HG02571 (cell line): ENCODE measurements around the gene SLC35F3.

ENCODE experiments used
- ATAC-seq: cut with Tn5 transposase; IDR thresholded peaks from one replicate; pipeline ENCODE4 v1.9.1; 2021; ENCODE audit warnings: mild to moderate bottlenecking, moderate library complexity; ENCODE audit not compliant: unreplicated experiment

SLC35F3 gene

GRCh38 chr1:233965856-233966255 lies 61.4 kb downstream of the SLC35F3 start:
- ATAC-seq: no peak

GRCh38 chr1:233971753-233972152 lies 67.3 kb downstream of the SLC35F3 start:
- no peak for ATAC-seq

DNA sequence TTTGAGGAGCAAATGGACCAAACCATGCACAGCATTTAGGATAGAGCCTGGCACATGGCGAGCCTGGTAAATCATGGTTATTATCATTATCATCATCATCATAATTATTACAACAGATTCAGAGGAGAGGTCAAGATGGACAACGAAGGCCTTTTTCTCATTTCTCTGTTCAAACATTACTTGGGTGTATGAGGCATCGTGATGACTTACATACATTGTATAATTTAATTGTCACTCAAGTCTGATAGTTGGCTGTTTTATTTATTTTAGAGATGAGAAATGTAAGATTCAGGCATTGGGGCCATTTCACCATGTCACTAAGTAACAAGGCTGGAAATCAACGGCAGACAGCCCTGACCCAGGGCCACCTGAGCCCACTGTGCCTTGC lies 68.1 kb downstream of the SLC35F3 start:
- ATAC-seq: no peak

DNA sequence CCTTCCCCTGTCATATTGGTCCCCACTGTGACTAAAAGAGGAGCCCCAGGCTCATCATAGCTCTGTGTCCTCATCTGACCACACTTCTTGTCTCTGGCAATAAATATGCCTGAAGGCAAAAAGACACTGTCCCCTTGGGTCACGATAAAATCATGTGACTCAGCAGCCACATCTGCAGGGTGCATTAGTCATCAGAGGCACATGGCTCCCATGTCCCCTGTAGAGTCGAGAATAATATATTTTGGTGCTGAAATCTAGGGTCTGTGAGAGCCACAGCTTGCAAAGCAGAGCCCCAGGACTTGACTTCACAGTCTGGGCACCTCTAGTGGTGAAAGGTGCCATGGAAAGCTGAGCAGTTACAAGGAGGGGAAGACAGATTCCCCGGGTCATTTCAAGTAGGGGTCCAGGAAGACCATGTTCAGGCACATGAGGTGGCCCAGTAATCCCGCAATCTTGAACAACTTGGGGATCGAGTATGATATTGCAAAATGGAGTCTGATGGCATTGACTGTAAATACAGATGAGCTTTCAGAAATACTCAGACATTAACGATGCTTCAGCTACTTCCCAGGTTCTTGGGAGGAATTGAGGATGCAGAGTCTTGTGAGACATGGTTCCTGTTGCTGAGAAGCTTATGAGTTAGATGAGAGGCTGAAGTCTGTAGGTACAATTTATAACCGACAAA lies 68.6 kb downstream of the SLC35F3 start:
- ATAC-seq: no peak

- ATAC-seq: no peak
Measured at GRCh38 chr1:233975486-233975885, 71.0 kb downstream of the SLC35F3 start.

- no peak for ATAC-seq
Measured at GRCh38 chr1:233981042-233981675, 76.7 kb downstream of the SLC35F3 start.

DNA sequence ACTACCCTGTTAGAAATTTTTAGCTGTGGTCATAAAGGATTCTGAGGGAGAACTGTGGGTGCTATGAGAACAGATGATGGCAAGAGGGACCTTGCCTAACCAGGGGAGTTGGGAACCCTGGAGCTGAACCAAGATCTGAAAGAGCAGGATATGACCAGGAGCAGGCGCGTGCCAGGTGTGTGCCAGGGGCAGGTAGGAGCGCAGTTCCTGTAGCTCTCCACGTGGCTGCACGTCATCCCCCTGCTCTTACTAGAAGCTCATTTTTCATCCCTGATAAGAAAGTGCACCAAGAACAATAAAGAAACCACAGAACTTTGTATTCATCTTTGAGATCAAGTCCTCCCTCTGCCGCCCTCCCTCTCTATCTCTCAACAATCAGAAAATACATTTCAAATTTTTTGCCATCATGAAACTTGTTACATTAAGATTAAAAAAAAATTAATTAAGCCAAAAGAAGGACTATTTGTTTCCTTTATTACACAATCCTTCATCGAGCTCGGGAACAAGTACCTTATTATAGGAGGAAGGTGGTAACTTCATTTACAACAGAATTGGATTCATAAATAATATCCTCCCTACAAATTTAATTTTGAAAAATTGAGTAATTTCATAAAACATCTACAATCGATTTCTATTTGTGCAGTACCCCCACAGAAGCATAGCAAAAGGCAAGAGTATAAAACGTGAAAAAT lies 78.5 kb downstream of the SLC35F3 start:
- no peak for ATAC-seq

DNA sequence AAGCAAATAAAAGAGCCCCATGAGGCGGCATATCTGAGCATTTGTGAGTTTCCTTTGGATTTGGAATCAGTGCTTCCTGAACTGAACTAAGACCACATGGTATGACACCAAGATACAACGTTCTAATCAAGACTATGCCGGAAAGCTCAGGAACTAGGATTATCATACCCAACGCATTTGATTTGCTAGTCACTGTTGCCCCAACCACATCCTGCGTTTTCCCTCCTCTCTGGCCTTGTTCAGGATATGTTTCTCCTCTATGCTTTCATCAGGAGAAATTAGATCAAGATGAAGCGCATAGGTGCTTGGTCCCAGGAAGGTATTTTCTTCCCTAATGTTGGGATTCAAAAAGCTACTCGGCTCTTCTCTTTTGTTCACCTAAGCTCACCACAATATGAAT lies 79.3 kb downstream of the SLC35F3 start:
- no peak for ATAC-seq

DNA sequence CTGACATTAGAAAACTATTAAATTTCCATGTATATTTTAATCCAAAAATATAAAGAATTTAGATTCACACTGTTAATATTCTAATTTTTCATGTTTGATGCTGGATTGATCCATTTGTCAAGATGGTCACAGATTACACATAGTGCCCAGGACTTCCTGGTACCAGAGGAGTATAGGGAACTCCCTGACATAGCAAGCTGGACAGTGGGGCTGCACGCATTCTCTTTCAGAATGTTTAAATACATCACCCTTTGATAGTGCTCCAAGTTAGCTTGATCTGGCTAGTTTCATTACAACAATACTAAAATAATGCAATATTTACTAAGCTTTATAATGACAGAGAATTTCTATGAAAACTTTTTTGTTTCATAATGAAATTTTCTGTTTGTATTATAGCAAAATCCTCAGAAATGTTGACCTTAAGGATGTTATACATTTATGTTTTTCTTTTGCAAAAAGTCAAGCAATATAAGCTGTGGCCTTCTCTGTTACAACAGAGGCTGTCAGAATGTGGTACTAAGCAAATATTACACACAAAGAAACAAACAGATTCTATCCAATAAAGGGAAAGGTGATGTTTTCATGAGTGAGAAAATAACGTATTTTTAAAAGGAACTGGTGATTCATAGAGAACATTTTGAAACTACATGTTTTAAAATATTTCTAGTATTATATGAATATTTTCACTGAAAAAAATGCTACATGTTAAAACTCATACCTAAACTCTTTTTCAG lies 84.7 kb downstream of the SLC35F3 start:
- no peak for ATAC-seq

- no peak for ATAC-seq
Measured at GRCh38 chr1:233990486-233990885, 86.0 kb downstream of the SLC35F3 start.

- no peak for ATAC-seq
Measured at GRCh38 chr1:233993651-233994050, 89.2 kb downstream of the SLC35F3 start.

- no peak for ATAC-seq
Measured at GRCh38 chr1:233994112-233994511, 89.6 kb downstream of the SLC35F3 start.

DNA sequence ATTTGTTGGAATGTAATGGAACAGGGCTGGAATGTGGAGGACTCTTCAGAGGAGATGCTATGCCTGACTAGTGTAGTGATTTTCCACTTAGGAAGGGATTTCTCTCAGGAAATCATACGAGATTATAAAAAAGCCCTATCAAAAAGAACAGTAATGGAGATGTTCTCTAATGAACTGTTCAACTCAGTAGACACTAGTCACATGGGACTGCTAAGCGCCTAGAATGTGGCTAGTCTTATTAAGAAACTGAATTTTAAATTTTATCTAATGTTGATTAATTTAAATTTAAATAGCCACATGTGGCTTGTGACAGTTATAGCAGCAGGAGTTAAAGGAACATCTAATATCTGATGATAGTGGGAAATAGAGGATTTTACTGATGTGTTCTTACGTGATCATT lies 94.0 kb downstream of the SLC35F3 start:
- no peak for ATAC-seq

- no peak for ATAC-seq
Measured at GRCh38 chr1:233998891-233999290, 94.4 kb downstream of the SLC35F3 start.

GRCh38 chr1:234000557-234001041 lies 96.1 kb downstream of the SLC35F3 start:
- ATAC-seq: no peak

GRCh38 chr1:234001817-234002216 lies 97.3 kb downstream of the SLC35F3 start:
- ATAC-seq: no peak

DNA sequence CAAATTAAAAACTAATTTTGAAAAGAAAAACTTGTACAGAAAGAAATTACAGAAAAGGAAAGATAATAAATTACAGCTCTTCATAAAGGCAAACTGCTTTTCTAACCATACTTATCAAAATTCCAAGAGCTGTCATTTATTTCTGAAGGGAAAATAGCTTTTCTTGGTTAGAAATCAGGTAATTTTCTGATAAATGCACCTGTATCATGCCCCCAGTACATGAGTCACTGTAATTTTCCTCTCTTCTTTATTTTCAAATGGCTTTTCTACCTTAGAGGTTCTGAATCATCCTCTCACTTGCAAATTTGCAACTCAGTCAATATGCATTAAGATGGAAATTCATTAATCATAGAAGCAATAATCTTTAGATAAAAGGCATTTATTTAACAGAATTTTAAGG lies 100.1 kb downstream of the SLC35F3 start:
- no peak for ATAC-seq

GRCh38 chr1:234007684-234008083 lies 103.2 kb downstream of the SLC35F3 start:
- no peak for ATAC-seq

GRCh38 chr1:234008591-234008990 lies 104.1 kb downstream of the SLC35F3 start:
- no peak for ATAC-seq

DNA sequence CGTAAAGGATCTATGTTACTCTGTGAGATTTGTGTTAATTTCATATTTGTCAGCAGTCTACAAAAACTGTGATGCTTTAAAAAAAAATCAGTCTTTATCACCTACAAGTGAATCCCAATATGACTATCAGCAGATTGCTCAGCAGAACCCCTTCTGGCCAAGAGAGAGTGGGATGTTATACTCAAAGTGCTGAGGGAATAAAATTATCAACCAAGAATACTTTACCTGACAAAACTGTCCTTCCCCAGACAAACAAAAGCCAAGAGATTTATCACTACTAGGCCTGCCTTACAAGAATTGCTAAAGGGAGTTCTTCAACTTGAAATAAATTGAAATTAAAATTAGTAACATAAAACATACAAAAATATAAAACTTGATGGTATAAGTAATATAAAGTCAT lies 105.2 kb downstream of the SLC35F3 start:
- no peak for ATAC-seq

DNA sequence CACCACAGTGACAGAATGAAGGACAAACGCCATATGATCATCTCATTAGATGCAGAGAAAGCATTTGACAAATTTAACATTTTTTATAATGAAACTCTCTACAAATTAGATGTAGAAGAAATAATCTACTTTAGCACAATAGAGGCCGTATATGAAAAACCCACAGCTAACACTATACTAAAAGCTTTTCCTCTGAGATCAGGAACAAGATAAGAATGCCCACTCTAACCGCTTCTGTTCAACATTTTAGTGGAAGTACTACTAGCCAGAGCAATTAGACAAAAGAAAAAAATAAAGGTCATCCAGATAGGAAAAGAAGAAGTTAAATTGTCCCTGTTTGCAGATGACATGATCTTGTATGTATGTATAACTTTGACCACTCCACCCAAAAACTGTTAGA lies 109.7 kb downstream of the SLC35F3 start:
- no peak for ATAC-seq
